GM18498 (cell line): ENCODE results near the gene MMAA.
"Not testable (repeated sequence)": the region's sequence is repeated elsewhere in the genome, so short reads cannot be mapped to it uniquely, and the experiment has no call there.

Experiments used
- ATAC-seq: cut with Tn5 transposase; IDR thresholded peaks from one replicate; pipeline ENCODE4 v1.9.1; 2021; ENCODE audit warnings: mild to moderate bottlenecking, moderate library complexity; ENCODE audit not compliant: unreplicated experiment

MMAA gene

DNA sequence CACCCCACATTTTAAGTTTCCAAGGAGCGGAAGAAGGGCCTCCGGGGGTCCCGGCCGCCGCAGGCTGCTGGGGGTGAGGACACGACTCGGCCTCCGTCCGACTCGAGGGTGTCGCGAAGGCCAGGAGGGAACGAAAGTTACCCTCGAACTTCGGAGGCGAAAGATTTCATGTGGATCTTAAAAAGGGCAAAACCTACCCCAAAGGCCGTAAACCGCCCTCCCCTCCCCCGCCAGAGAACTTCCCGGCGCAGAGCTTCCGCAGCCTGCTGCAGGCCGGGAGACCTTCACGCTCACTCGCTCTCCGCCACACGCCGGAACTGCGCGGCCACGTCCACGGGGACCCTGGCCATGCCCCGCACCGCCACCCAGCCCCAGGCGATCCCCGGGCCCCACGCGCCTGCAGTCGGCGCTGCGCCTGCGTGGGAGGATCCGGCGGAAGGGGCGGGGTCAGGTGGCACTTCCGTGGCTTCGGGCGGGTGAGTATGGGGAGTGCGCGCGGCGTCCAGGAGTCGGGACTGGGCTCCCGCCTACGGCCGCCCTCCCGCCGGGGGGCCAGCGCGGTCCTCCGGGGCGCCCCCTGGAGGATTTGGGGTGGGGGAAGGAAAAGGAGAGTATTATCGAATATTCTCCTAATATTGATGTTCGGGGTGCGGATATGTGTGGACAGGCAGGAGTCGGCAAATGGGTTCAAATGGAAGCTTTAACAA, at the start of gene MMAA:
TSS of gene MMAA (plus strand) at position 454 of the 707 bp plus-strand sequence. CDS start 19,755 bp downstream, outside the sequence.
- ATAC-seq, result peak; percentile 91

DNA sequence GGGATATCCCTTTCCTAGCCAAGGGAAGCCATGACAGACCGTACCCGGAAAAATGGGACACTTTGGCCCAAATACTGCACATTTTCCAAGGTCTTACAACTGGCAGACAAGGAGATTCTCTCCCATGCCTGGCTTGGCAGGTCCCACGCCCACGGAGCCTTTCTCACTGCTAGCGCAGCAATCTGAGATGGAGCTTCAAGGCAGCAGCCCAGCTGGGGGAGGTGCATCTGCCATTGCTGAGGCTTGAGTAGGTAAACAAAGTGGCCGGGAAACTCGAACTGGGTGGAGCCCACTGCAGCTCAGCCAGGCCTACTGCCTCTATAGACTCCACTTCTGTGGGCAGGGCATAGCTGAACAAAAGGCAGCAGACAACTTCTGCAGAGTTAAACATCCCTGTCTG, 44.6 kb upstream of the MMAA start:
- ATAC-seq, result not testable (repeated sequence)

- no peak for ATAC-seq
Observed at GRCh38 chr4:145580906-145581305, 38.3 kb upstream of the MMAA start.

DNA sequence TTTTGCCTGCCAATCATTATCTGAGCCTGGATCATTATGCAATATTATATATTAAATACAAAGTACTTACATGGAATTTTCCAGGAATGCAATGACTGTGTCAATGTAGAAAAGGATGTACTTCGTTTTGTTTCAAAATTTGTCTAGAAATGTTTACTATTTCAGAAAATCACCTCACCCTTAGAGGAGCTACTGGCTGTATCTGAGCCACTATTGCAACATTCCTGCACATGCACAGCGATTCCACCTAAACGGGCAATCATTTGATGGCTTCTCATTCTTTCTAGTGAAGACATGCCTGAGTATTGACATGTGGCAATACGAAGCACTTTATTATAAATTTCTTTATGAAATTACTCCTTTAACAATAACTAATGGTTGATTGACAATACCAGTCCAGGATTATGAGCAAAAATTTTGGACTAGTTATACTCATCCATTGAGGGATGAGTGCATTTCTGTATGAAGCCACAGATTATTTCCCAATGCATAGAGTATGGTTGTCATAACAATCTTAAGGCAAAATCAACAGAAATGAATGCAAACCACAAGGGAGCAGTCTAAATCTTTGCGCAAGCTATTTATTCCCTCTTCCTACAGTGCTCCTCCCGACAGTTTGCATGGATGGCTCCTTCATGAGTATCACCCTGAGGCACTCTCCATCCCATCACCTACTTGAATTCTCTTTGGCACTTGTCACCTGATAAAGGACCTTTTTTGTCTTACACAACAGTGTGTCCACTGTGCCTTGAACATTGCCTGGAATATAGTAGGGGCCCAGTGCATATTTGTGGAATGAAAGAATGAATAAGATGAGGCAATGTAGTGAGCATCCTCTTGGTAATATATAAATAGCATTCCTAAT, 35.8 kb upstream of the MMAA start:
- ATAC-seq, result no peak

GRCh38 chr4:145587088-145587754, 32.0 kb upstream of the MMAA start:
- no peak for ATAC-seq

GRCh38 chr4:145589381-145589780, 29.8 kb upstream of the MMAA start:
- not testable (repeated sequence) for ATAC-seq

DNA sequence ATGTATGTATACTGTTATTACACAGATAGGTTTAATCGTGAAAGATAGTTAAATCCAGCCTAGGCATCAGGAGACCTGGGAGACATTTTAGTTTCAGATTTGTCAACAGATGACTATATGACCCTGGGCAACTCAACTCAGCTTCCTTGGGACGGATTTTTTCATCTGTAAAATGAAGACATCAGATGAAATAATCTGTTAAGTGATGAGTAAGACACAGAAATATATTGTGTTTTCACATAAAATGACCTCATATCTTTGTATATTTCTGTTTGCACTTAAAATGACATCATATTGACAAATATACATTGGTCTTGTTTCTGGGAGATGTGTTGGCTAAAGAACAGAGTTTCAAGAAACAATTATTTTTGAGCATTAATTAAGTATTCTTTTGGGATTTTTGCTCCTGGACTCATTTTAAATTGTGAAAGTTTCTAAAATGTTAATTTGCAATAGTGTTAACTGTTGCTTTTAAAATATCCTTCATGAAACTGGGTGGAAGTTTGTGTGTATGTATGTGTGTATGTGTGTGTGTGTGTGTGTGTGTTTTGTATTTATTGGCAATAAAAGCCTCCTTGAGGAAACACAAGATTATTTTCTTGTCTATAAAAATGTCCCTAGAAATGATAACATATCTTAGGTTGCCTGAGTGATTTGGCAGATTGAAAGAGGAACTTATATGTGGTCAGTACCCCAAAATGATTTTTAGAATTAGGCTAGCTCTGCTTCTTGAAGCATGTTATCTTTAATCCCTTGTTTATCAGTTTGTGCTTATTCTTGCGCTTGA, 29.1 kb upstream of the MMAA start:
- ATAC-seq, result no peak

GRCh38 chr4:145602129-145602760, 16.9 kb upstream of the MMAA start:
- ATAC-seq, result no peak

DNA sequence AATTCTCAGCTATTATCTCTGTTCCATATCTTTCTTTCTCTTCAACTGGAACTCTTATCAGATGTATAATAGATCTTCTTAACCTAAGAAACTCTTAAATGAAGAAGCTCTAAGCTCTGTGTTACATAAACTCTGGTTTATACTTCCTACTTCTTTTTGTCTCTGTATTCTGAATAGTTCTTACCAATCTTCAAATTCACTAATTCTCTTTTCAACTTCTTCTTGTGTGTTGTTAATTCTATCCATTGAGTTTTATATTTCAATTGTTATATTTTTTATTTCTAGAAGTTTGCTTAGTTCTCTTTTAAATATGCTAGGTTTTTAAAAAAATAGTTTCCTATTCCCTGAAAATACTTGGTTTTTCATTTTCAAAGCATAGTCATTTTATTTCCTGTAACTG, 13.2 kb upstream of the MMAA start:
- ATAC-seq, result no peak

DNA sequence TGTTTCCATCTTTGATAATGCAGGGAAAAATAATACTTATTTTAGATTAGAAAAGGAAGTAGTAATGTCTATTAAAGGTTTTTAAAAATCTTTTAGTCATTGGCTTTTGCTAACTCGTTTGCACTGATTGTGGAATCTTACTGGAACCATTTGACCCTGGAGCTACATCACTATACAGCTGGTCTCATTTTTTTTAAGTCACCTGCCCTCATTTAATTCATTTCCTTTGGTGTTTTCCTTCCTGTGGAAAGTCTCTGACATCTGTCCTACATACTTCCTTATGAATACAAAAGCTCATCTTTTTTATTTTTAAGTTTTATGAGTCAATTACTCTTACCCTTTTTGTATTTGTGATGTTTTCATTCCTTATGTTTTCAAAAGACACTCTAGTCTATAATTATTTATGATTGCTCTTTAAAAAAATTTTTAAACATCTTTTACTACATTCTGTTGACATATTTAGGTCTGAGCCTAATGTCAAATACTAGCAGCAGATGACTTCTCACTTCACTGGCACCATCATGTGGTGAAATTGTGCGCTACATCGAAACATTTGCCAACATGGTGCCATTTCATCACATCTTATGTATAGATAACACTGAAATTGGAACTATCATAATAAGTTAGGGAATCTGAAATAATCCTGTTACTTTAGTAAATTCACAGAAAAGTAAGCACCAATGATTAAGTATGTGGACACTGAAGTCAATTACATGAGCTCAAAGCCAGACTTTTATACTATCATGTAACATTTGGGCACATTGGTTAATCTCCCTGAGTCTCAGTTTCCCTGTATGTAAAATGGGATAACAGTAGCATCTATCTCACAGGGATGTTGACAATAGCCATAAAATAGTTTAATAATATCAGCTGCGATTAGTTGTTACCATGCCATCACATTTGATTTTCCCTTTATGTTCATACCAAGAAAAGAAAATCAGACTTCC, 9.4 kb upstream of the MMAA start:
- ATAC-seq, result peak; percentile 59

- ATAC-seq, result peak; percentile 53
Observed at GRCh38 chr4:145613566-145614232, 5.5 kb upstream of the MMAA start.

DNA sequence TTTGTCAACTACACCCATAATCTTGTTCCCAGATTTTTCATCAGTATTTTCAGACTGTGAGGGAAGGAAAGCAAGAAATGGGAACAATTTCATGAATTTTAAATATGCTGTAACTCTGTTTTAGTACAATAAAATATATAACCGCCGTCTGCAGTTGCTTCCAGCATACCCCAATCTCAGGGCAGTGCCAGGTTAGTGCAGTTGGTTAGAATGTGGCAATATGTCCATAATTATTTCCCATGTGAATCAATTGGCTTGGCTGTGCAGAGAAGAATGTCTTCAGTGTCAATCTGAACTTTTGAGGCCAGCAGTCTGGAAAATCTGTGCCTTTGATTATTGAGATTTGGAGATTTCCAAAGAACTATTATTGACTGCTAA, 5.0 kb upstream of the MMAA start:
- no peak for ATAC-seq

DNA sequence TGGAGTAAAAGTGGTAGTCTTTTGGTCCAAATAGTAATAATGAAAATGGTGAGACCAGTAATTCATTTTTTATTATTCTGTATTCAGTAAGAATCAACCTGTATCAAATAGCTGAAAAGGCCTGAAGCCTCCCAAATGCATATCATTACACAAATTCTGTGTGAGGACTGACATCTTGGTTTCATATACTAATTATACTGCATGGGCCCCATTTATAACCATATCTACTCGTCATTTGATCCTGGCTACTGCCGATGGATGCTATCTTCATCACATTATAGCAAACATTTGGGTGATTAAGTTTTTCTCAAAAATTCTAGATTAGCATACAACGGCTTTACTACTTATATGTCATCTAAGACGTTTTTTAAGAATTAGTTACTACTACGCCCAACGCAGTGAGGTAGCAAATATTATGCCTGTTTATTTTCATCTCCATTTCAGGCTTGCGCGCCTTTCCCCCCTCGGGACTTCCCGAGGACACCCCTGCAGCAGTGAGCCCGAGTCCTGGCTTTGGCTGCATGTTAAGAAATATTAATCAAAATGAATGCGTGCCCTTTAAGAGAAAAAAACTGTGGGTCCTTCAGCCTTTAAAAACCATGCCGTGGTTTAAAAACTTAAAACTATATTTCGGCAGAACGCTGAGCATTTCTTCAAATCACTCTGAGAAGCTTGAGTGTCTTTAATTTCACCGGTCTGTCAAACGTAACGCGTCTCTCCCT, 814 bp upstream of the MMAA start:
- no peak for ATAC-seq

DNA sequence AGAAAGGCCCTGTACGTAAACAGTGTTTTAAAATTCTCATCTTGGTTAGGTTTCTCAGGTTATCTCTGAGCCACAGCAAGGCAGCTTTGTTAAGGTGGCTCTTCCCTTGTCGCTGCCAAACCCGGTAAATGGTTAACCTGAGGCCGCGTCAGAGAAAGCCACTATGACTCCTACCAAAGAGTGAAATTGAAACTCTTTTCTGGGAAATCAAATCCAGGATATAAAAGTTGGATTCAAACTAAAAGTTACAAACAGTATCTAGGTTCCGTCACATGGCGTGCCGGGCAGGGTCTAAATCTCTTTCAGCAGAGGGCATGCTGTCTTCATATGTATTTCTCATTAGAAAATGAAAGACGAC, 433 bp downstream of the MMAA start:
- ATAC-seq, result peak; percentile 56

- not testable (repeated sequence) for ATAC-seq
Observed at GRCh38 chr4:145622067-145622466, 2.9 kb downstream of the MMAA start.

DNA sequence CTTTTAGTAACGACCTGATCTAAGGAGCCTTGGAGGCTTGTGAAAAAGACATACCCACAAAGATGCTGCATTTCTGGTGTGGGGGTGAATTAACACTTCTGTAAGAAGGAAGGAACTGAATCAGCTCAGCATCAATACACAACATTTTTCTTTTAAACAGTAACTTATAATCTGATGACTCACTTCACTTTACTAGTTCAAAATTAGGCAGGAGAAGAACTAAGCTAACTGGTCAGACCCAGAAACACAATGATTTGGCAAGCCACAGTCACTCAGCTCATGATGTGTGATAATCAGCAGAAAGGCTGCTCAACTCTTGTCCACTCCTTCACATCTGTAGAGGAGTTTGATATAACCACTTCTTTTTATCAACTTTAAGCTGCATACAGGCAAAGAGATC, 4.6 kb downstream of the MMAA start:
- no peak for ATAC-seq

DNA sequence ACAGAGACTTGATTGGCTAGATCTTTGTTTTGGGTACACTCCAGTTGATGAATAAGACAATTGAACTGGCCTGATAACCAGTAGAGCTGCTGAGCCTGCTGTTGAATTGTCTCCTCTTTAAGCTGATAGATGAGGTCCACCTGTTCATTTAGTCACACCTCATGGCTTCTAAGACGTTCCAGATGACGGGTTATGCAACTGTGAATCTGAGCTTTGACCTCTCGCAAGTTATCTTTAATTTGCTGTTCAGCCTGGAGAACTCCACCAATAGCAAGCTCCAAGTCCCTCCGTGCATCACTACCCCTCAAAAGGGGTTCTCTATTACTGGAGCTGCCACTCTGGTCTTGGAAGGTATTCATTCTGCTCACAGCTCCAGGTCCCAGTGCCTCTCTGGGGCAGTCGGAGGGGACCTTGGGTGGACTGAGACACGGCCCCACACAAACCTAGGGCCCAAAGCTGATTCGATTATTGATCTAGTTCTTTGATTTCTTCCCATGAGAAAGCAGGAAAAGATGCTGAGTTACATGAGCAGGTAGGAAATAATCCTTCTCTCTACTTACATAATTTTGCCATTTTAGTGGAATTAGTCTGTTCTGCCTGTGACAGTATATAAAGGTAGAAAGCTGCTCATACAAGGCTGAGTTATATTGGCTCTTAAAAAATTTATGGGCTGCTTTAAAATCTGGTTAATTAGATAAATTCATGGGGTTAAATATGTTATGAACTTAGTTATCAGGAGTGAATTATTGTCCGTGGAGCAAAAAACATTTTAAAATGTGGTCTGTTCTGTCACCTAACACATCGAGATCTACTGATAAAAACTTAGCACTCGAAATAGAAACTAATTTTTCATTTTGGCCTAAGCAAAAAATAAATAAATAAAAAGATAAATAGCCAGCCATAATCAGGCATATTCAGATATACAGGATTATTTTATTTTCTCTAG, 6.8 kb downstream of the MMAA start:
- peak; percentile 57 for ATAC-seq
